Peyer's patch (tissue), 4 donors: ENCODE data around the gene RPP38.

ENCODE experiments used
- POLR2A ChIP-seq, 2 donors: fragments of 450-650 bp; IDR thresholded peaks; one replicate each; pipeline ENCODE4 v1.5.1; 2017; ENCODE audit warnings: antibody characterized with exemption in 2 of 2, mild to moderate bottlenecking in 2 of 2, moderate library complexity in 2 of 2
- TF ChIP-seq, protein P1 (sequence below), 6 experiments: fragments of 450-650 bp in 4 of 6; fragments of 200-600 bp in 2 of 6; sonication (generic) in 1 of 6; IDR thresholded peaks; one replicate each; pipeline ENCODE4 v1.5.1; 2017 to 2019; ENCODE audit warnings: antibody characterized with exemption in 6 of 6, mild to moderate bottlenecking in 3 of 6, moderate library complexity in 1 of 6

DNA sequence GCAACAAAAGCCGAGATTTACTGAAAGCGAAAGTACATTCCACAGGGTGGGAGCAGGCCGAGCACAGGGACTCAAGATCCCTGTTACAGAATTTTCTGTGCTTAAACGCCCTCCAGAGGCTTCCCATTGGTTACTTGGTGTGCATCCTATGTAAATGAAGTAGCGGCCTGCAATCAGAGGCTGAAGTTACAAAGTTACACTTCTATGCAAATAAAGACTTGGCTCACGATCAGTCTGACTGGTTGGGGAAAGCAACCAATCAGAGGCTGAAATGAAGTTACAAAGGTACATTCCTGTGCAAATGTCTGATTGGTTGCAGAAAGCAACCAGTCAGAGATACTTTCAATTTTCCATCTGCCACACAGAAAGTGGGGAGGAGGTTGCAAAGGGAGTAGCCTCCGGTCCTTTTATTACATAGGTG lies 12.6 kb upstream of the RPP38 start:
- TF ChIP-seq, protein P1, sequence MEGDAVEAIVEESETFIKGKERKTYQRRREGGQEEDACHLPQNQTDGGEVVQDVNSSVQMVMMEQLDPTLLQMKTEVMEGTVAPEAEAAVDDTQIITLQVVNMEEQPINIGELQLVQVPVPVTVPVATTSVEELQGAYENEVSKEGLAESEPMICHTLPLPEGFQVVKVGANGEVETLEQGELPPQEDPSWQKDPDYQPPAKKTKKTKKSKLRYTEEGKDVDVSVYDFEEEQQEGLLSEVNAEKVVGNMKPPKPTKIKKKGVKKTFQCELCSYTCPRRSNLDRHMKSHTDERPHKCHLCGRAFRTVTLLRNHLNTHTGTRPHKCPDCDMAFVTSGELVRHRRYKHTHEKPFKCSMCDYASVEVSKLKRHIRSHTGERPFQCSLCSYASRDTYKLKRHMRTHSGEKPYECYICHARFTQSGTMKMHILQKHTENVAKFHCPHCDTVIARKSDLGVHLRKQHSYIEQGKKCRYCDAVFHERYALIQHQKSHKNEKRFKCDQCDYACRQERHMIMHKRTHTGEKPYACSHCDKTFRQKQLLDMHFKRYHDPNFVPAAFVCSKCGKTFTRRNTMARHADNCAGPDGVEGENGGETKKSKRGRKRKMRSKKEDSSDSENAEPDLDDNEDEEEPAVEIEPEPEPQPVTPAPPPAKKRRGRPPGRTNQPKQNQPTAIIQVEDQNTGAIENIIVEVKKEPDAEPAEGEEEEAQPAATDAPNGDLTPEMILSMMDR (IDR thresholded peaks at IDR 0.05) = no peak
- no peak for TF ChIP-seq POLR2A (IDR thresholded peaks at IDR 0.05)
